ENCODE data around the gene KLHDC8A. TPM values are rescaled to one million over a fixed set of nuclear protein-coding genes. Genes with fewer than 3 reads are reported as not detected.

Gene KLHDC8A
- total and polyA plus RNA-seq, 2 donors (not counting 3 experiments of a cell fraction or from before 2014, with no cell fraction given): not detected

DNA sequence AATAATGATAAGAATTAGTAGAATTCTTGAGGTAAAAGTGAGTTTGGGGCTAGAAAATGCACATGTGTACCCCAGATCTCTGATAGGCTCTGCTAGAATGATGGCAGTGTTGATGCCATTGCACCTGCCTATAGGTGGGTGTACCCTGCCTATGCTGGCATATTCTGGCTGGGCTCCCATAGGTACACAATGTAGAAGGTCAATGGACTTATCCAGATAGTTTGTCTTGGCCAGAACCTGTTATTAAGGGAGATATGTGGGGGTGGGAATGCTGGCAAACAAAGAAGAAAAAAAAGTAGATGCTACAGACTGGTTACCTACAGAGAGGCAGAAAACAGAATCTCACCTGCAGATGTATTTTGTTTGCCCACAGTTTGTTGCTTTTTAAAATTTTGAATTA is 14.1 kb upstream of the KLHDC8A start:
- H3K4me1 ChIP-seq (ENCODE audit: control insufficient read depth, extremely low read depth, insufficient read depth, low read length): no peaks in the 10 kb centered on the region
- ChIA-PET POLR2A (no interaction called here), CTCF (interaction anchor here (3.1 kb wide), 1 partner anchor 17 kb away, joined by 12 read pairs; no protein-coding TSS in a partner anchor)
- H3K36me3 ChIP-seq (ENCODE audit: control insufficient read depth in 2 of 2, extremely low read depth in 1 of 2, insufficient read depth in 2 of 2, low read length in 2 of 2): no peaks in the 10 kb centered on the region
- no peaks in the 10 kb centered on the region for H3K79me2 ChIP-seq (ENCODE audit: control insufficient read depth, insufficient read depth, low read length)
- no peaks in the 10 kb centered on the region for H4K20me1 ChIP-seq (replicated peaks; ENCODE audit: control insufficient read depth, extremely low read depth, insufficient read depth, low read length)
- FAIRE-seq (no peak), DNase-seq (ENCODE audit: low read depth, low spot score) (no peak)
- TF ChIP-seq MAX (IDR thresholded peaks at IDR 0.05; ENCODE audit: insufficient read depth, insufficient read length) (no peak), MYC (IDR thresholded peaks at IDR 0.05; ENCODE audit: low read depth, low read length) (no peak), EZH2 (IDR thresholded peaks at IDR 0.05; ENCODE audit: borderline replicate concordance, low read depth, low read length, severe bottlenecking) (no peak)
- H3K27me3 ChIP-seq (ENCODE audit: control insufficient read depth in 2 of 2, insufficient read depth in 2 of 2, low read length in 2 of 2): peaks cover 32 to 45% of the 10 kb centered on the region in 2 experiments
- H3K9me1 ChIP-seq (replicated peaks; ENCODE audit: control insufficient read depth, extremely low read depth, insufficient read depth, low read length): no peaks in the 10 kb centered on the region
- no peak overlapping the region for H3K4me2 ChIP-seq (ENCODE audit: insufficient read depth, low read length)
- intact Hi-C loops (cut with micrococcal nuclease): no loop called here
- dilution Hi-C loops (cut with MboI; ENCODE audit: extremely low pct_ligation_motif_present, low sequenced_read_pairs): no loop called here
- no peaks in the 10 kb centered on the region for H3K9me3 ChIP-seq (replicated peaks; ENCODE audit: control insufficient read depth, insufficient read depth, low read length)
- H3K27ac ChIP-seq (ENCODE audit: insufficient read depth, low read depth, low read length): no peak overlapping the region
- H2AFZ ChIP-seq (ENCODE audit: low read depth, low read length): no peak overlapping the region
- H3K4me3 ChIP-seq (replicated peaks in 1 of 3; ENCODE audit: insufficient read depth in 1 of 3, low read depth in 1 of 3, low read length in 3 of 3): no peak overlapping the region
- BruUV-seq (replicated peaks): no TSS peak
- H3K9ac ChIP-seq (replicated peaks; ENCODE audit: extremely low read depth, insufficient read depth, low read length): no peak overlapping the region

DNA sequence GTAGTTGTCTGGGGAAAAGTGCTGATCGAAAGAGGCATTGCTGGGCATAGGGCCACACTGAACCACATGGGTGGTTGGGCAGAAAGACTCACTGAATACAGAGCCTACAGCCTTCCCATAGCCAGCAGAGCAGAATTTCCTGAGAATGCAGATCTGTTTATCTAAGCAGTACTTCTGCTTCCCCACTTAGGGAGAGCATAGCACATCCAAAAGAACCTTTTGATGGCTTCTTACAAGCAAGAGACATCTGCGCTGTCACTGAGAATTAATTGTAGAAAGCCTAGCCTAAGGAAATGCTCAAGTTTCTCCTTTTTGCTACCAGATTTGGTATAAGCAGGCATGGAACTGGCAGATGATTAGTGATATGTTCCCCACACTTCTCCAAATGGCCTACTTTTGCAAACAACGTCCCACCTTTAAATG is 13.0 kb upstream of the KLHDC8A start:
- H3K4me1 ChIP-seq (ENCODE audit: control insufficient read depth, extremely low read depth, insufficient read depth, low read length): no peaks in the 10 kb centered on the region
- BruUV-seq (replicated peaks): no TSS peak
- H3K79me2 ChIP-seq (ENCODE audit: control insufficient read depth, insufficient read depth, low read length): no peaks in the 10 kb centered on the region
- dilution Hi-C loops (cut with MboI; ENCODE audit: extremely low pct_ligation_motif_present, low sequenced_read_pairs) (no loop called here), intact Hi-C loops (cut with micrococcal nuclease) (no loop called here)
- no peak overlapping the region for H3K9ac ChIP-seq (replicated peaks; ENCODE audit: extremely low read depth, insufficient read depth, low read length)
- no peaks in the 10 kb centered on the region for H4K20me1 ChIP-seq (replicated peaks; ENCODE audit: control insufficient read depth, extremely low read depth, insufficient read depth, low read length)
- ChIA-PET POLR2A (no interaction called here), CTCF (interaction anchor here (1.2 to 3.1 kb wide), 3 partner anchors 15 to 116 kb away, joined by 4 to 12 read pairs (median 7); no protein-coding TSS in a partner anchor)
- TF ChIP-seq MAX (IDR thresholded peaks at IDR 0.05; ENCODE audit: insufficient read depth, insufficient read length) (no peak), MYC (IDR thresholded peaks at IDR 0.05; ENCODE audit: low read depth, low read length) (no peak), GATA2 (IDR thresholded peaks at IDR 0.05; ENCODE audit: insufficient read depth, insufficient read length, low read depth, low read length) (no peak), POLR2A (IDR thresholded peaks at IDR 0.05; ENCODE audit: low read depth, low read length) (no peak), EZH2 (IDR thresholded peaks at IDR 0.05; ENCODE audit: borderline replicate concordance, low read depth, low read length, severe bottlenecking) (no peak), POLR2AphosphoS5 (IDR thresholded peaks at IDR 0.05; ENCODE audit: insufficient read depth, low read depth, low read length) (no peak), JUN (IDR thresholded peaks at IDR 0.05; ENCODE audit: borderline replicate concordance, insufficient read depth, insufficient read length, low read depth) (no peak)
- TF ChIP-seq, protein P1, sequence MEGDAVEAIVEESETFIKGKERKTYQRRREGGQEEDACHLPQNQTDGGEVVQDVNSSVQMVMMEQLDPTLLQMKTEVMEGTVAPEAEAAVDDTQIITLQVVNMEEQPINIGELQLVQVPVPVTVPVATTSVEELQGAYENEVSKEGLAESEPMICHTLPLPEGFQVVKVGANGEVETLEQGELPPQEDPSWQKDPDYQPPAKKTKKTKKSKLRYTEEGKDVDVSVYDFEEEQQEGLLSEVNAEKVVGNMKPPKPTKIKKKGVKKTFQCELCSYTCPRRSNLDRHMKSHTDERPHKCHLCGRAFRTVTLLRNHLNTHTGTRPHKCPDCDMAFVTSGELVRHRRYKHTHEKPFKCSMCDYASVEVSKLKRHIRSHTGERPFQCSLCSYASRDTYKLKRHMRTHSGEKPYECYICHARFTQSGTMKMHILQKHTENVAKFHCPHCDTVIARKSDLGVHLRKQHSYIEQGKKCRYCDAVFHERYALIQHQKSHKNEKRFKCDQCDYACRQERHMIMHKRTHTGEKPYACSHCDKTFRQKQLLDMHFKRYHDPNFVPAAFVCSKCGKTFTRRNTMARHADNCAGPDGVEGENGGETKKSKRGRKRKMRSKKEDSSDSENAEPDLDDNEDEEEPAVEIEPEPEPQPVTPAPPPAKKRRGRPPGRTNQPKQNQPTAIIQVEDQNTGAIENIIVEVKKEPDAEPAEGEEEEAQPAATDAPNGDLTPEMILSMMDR (IDR thresholded peaks at IDR 0.05; ENCODE audit: extremely low read depth in 1 of 2, insufficient read depth in 1 of 2, low read depth in 1 of 2, low read length in 2 of 2): no peak
- FAIRE-seq: no peak
- no peak overlapping the region for H3K27ac ChIP-seq (ENCODE audit: insufficient read depth, low read depth, low read length)
- no peaks in the 10 kb centered on the region for H3K9me1 ChIP-seq (replicated peaks; ENCODE audit: control insufficient read depth, extremely low read depth, insufficient read depth, low read length)
- no peak overlapping the region for H2AFZ ChIP-seq (ENCODE audit: low read depth, low read length)
- H3K4me2 ChIP-seq (ENCODE audit: insufficient read depth, low read length): no peak overlapping the region
- H3K36me3 ChIP-seq (ENCODE audit: control insufficient read depth in 2 of 2, extremely low read depth in 1 of 2, insufficient read depth in 2 of 2, low read length in 2 of 2): no peaks in the 10 kb centered on the region
- H3K4me3 ChIP-seq (replicated peaks in 1 of 3; ENCODE audit: insufficient read depth in 1 of 3, low read depth in 1 of 3, low read length in 3 of 3): no peak overlapping the region
- no peaks in the 10 kb centered on the region for H3K9me3 ChIP-seq (replicated peaks; ENCODE audit: control insufficient read depth, insufficient read depth, low read length)
- DNase-seq (ENCODE audit: low read depth, low spot score): no peak
- H3K27me3 ChIP-seq (ENCODE audit: control insufficient read depth in 2 of 2, insufficient read depth in 2 of 2, low read length in 2 of 2): peaks cover 27 to 45% of the 10 kb centered on the region in 2 experiments
